Measurements from ENCODE around the gene ZNF710. TPM values are rescaled to one million over a fixed set of nuclear protein-coding genes. Genes with fewer than 3 reads are reported as not detected.
A peak's percentile ranks its signal among the peaks of the same experiment; 100 is the strongest.

The ZNF710 gene
- total and polyA plus RNA-seq, 7 experiments from 2014 or later, result 0.77 to 28.8 (median 19.1) TPM

DNA sequence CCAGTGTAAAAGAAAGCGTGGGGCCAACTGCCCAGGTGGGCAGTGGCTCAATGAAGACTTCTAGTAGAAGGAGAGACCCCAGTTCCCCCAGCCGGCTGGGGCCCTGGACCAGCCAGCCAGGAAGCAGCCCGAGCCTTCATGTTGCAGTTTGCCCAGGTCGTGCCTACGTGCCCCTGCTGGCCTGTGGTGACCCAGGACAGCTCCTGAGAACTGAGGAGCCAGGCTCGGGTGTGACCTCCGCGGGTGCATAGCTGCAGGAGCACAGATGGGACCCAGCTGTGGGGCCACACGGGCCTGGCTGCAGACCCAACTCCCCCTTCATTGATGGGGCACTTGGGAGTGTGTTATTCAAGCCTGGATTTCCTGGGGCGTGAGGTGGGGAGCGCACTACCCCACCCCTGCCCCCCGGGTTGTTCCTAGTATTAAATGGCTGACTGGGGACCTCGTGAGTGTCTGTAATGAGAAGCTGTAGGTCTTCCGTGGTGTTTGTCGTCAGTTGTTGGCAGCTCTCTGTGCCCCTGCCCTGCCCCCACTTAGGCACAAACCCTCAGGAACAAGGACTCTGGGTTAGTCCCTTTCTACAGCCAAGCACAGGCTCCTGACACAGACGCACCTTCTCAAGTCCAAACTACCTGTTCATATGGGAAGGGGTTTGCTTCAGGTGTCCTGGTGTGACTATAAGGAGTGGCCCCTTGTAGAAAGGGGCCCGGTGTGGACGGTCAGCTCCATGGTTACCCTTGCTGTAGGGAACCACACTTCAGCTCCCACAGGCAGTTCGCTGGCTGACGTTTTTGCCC is 62.0 kb downstream of the ZNF710 start:
- Mint-ChIP-seq H3K4me3 (peak overlapping the region in 1 of 10 donors; percentile 23), H3K27me3 (no peaks in the 10 kb centered on the region), H3K27ac (peak overlapping the region in 8 of 9 donors; percentile 51 to 97 (median 82)), H3K9me3 (no peaks in the 10 kb centered on the region), H3K4me1 (peaks cover 29 to 51% (median 47%) of the 10 kb centered on the region in 7 donors), H3K36me3 (peaks cover 0 to 7% (median 0%) of the 10 kb centered on the region in 5 donors)
- peaks cover 15 to 33% of the 10 kb centered on the region in 2 donors for H3K4me1 ChIP-seq (ENCODE audit: control insufficient read depth in 2 of 2, insufficient read depth in 2 of 2, low read length in 2 of 2)
- H3K27ac ChIP-seq (ENCODE audit: low read depth, low read length), result peak overlapping the region; percentile 40
- ChIA-PET POLR2A (no interaction called here), CTCF (interaction anchor here (1.0 kb wide), 1 partner anchor 29 kb away, joined by 8 read pairs; no protein-coding TSS in a partner anchor)
- ATAC-seq, result no peak
- no peaks in the 10 kb centered on the region for H3K27me3 ChIP-seq (ENCODE audit: control insufficient read depth in 2 of 2, insufficient read depth in 2 of 2, low read length in 2 of 2)
- no peaks in the 10 kb centered on the region for H3K9me3 ChIP-seq (ENCODE audit: control insufficient read depth in 2 of 3, low read length in 3 of 3)
- intact Hi-C loops (cut with micrococcal nuclease), result no loop called here
- no peak overlapping the region for H3K4me3 ChIP-seq (ENCODE audit: low read length)
- H3K36me3 ChIP-seq (ENCODE audit: control insufficient read depth in 2 of 3, insufficient read depth in 3 of 3, low read length in 3 of 3), result peaks cover 0 to 13% (median 0%) of the 10 kb centered on the region in 3 experiments
- no peak for DNase-seq

DNA sequence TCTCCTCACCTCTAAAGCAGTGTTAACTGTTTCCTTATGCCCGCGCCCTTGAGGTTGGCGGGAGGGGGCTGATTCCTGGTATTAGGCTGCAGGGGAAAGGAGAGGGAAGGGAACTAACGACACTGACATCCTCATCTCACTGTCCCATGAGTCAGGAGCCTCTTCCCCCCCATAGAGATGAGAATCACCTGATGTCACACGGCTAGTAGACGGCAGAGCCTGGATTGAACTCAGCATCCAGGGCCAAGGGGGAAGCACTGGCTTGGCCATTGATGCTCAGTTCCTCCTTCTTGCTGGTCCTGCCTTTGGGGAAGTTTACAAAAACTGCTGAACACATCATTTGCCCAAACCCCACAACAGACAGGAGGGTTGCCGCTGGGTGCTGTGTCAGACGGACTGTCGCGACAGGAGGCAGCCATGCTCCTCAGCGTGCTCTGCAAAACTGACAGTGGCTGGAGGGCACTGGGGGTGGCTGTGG is 62.7 kb downstream of the ZNF710 start:
- peaks cover 0 to 5% (median 0%) of the 10 kb centered on the region in 5 donors for H3K36me3 Mint-ChIP-seq
- H3K4me3 Mint-ChIP-seq, result no peak overlapping the region
- peak overlapping the region in 8 of 9 donors; percentile 21 to 83 (median 60) for H3K27ac Mint-ChIP-seq
- DNase-seq, result no peak
- CTCF ChIA-PET, result interaction anchor here (1.0 kb wide), 1 partner anchor 29 kb away, joined by 8 read pairs; no protein-coding TSS in a partner anchor
- Histone ChIP-seq H3K9me3 (ENCODE audit: control insufficient read depth in 2 of 3, low read length in 3 of 3) (no peaks in the 10 kb centered on the region), H3K4me1 (ENCODE audit: control insufficient read depth in 2 of 2, insufficient read depth in 2 of 2, low read length in 2 of 2) (peaks cover 15 to 32% of the 10 kb centered on the region in 2 donors), H3K36me3 (ENCODE audit: control insufficient read depth in 2 of 3, insufficient read depth in 3 of 3, low read length in 3 of 3) (peaks cover 0 to 19% (median 0%) of the 10 kb centered on the region in 3 experiments), H3K27me3 (ENCODE audit: control insufficient read depth in 2 of 2, insufficient read depth in 2 of 2, low read length in 2 of 2) (no peaks in the 10 kb centered on the region), H3K4me3 (ENCODE audit: low read length) (no peak overlapping the region), H3K27ac (ENCODE audit: low read depth, low read length) (no peak overlapping the region)
- intact Hi-C loops (cut with micrococcal nuclease), result no loop called here
- POLR2A ChIA-PET, result no interaction called here
- no peaks in the 10 kb centered on the region for H3K27me3 Mint-ChIP-seq
- peaks cover 27 to 45% (median 40%) of the 10 kb centered on the region in 7 donors for H3K4me1 Mint-ChIP-seq
- ATAC-seq, result peak; percentile 54
- H3K9me3 Mint-ChIP-seq, result no peaks in the 10 kb centered on the region

- Mint-ChIP-seq H3K36me3 (peaks cover 0 to 5% (median 0%) of the 10 kb centered on the region in 5 donors), H3K4me3 (no peak overlapping the region), H3K27ac (peak overlapping the region in 1 of 9 donors; percentile 14), H3K4me1 (peaks cover 14 to 37% (median 27%) of the 10 kb centered on the region in 7 donors), H3K9me3 (no peaks in the 10 kb centered on the region), H3K27me3 (no peaks in the 10 kb centered on the region)
- ChIA-PET CTCF (no interaction called here), POLR2A (no interaction called here)
- intact Hi-C loops (cut with micrococcal nuclease), result no loop called here
- peaks cover 5 to 22% of the 10 kb centered on the region in 2 donors for H3K4me1 ChIP-seq (ENCODE audit: control insufficient read depth in 2 of 2, insufficient read depth in 2 of 2, low read length in 2 of 2)
- H3K27ac ChIP-seq (ENCODE audit: low read depth, low read length), result no peak overlapping the region
- no peak for ATAC-seq
- DNase-seq, result no peak
- no peak overlapping the region for H3K4me3 ChIP-seq (ENCODE audit: low read length)
- H3K27me3 ChIP-seq (ENCODE audit: control insufficient read depth in 2 of 2, insufficient read depth in 2 of 2, low read length in 2 of 2), result no peaks in the 10 kb centered on the region
- no peaks in the 10 kb centered on the region for H3K9me3 ChIP-seq (ENCODE audit: control insufficient read depth in 2 of 3, low read length in 3 of 3)
- H3K36me3 ChIP-seq (ENCODE audit: control insufficient read depth in 2 of 3, insufficient read depth in 3 of 3, low read length in 3 of 3), result peaks cover 0 to 19% (median 3%) of the 10 kb centered on the region in 3 experiments
These were observed 64.0 kb downstream of the ZNF710 start for GRCh38 chr15:90064911-90065681.

DNA sequence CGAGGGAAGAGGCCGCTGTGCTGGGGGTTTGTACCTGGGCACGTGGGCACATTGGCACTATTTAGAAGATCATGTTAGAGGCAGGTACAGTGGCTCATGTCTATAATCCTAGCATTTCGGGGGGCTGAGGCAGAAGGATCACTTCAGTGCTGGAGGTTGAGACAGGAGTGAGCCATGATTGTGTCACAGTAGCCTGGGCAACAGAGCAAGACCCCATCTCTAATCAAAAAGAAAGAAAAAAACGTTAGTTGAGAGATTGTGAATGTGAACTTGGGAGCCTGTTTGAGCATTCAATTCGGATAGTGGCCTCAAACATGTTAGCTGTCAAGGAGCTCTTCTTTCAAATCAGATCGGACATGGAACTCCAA is 64.5 kb downstream of the ZNF710 start:
- ChIA-PET POLR2A (no interaction called here), CTCF (no interaction called here)
- DNase-seq, result no peak
- H3K27me3 ChIP-seq (ENCODE audit: control insufficient read depth in 2 of 2, insufficient read depth in 2 of 2, low read length in 2 of 2), result no peaks in the 10 kb centered on the region
- Mint-ChIP-seq H3K9me3 (no peaks in the 10 kb centered on the region), H3K27ac (peak overlapping the region in 3 of 9 donors; percentile 6 to 56 (median 14)), H3K36me3 (peaks cover 0 to 5% (median 0%) of the 10 kb centered on the region in 5 donors), H3K27me3 (no peaks in the 10 kb centered on the region), H3K4me1 (peaks cover 12 to 34% (median 25%) of the 10 kb centered on the region in 7 donors), H3K4me3 (no peak overlapping the region)
- no peak overlapping the region for H3K4me3 ChIP-seq (ENCODE audit: low read length)
- peaks cover 5 to 22% of the 10 kb centered on the region in 2 donors for H3K4me1 ChIP-seq (ENCODE audit: control insufficient read depth in 2 of 2, insufficient read depth in 2 of 2, low read length in 2 of 2)
- no peaks in the 10 kb centered on the region for H3K9me3 ChIP-seq (ENCODE audit: control insufficient read depth in 2 of 3, low read length in 3 of 3)
- peaks cover 0 to 19% (median 3%) of the 10 kb centered on the region in 3 experiments for H3K36me3 ChIP-seq (ENCODE audit: control insufficient read depth in 2 of 3, insufficient read depth in 3 of 3, low read length in 3 of 3)
- intact Hi-C loops (cut with micrococcal nuclease), result no loop called here
- ATAC-seq, result no peak
- no peak overlapping the region for H3K27ac ChIP-seq (ENCODE audit: low read depth, low read length)

DNA sequence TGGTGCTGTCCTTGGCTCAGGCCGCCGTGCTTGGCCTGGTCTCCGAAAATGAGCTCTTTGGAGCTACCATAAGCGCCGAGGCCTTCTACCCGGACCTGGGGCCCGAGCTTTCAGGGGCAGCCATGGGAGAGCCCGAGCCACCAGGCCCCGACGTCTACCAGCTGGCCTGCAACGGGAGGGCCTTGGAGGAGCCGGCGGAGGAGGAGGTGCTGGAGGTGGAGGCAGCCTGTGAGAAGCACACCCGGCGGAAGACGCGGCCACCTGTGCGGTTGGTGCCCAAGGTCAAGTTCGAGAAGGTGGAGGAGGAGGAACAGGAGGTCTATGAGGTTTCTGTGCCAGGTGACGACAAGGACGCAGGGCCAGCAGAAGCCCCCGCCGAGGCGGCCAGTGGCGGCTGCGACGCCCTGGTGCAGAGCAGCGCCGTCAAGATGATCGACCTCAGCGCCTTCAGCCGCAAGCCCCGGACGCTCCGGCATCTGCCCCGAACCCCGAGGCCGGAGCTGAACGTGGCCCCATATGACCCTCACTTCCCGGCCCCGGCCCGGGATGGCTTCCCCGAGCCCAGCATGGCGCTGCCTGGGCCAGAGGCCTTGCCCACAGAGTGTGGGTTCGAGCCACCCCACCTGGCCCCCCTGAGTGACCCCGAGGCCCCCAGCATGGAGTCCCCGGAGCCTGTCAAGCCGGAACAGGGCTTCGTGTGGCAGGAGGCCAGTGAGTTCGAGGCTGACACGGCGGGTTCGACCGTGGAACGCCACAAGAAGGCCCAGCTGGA is 66.2 kb downstream of the ZNF710 start:
- H3K9me3 Mint-ChIP-seq, result no peaks in the 10 kb centered on the region
- Histone ChIP-seq H3K4me1 (ENCODE audit: control insufficient read depth in 2 of 2, insufficient read depth in 2 of 2, low read length in 2 of 2) (peaks cover 0 to 6% of the 10 kb centered on the region in 2 donors), H3K9me3 (ENCODE audit: control insufficient read depth in 2 of 3, low read length in 3 of 3) (no peaks in the 10 kb centered on the region), H3K27ac (ENCODE audit: low read depth, low read length) (no peak overlapping the region), H3K36me3 (ENCODE audit: control insufficient read depth in 2 of 3, insufficient read depth in 3 of 3, low read length in 3 of 3) (peaks cover 0 to 19% (median 3%) of the 10 kb centered on the region in 3 experiments), H3K27me3 (ENCODE audit: control insufficient read depth in 2 of 2, insufficient read depth in 2 of 2, low read length in 2 of 2) (no peaks in the 10 kb centered on the region), H3K4me3 (ENCODE audit: low read length) (no peak overlapping the region)
- ChIA-PET CTCF (interaction anchor here (1.1 kb wide), 1 partner anchor 169 kb away, joined by 5 read pairs; no protein-coding TSS in a partner anchor), POLR2A (no interaction called here)
- no peak overlapping the region for H3K4me3 Mint-ChIP-seq
- no peak overlapping the region for H3K27ac Mint-ChIP-seq
- H3K27me3 Mint-ChIP-seq, result no peaks in the 10 kb centered on the region
- intact Hi-C loops (cut with micrococcal nuclease), result no loop called here
- ATAC-seq (no peak), DNase-seq (no peak)
- H3K4me1 Mint-ChIP-seq, result peaks cover 10 to 26% (median 18%) of the 10 kb centered on the region in 7 donors
- H3K36me3 Mint-ChIP-seq, result peaks cover 0 to 4% (median 0%) of the 10 kb centered on the region in 5 donors

DNA sequence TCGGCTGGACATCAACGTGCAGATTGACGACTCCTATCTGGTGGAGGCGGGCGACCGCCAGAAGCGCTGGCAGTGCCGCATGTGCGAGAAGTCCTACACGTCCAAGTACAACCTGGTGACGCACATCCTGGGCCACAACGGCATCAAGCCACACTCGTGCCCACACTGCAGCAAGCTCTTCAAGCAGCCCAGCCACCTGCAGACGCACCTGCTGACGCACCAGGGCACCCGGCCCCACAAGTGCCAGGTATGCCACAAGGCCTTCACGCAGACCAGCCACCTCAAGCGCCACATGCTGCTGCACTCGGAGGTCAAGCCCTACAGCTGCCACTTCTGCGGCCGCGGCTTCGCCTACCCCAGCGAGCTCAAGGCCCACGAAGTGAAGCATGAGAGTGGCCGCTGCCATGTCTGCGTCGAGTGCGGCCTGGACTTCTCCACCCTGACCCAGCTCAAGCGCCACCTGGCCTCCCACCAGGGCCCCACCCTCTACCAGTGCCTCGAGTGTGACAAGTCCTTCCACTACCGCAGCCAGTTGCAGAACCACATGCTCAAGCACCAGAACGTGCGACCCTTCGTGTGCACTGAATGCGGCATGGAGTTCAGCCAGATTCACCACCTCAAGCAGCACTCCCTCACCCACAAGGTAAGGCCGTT is 67.0 kb downstream of the ZNF710 start:
- H3K27me3 Mint-ChIP-seq, result no peaks in the 10 kb centered on the region

More for the DNA sequence above, 67.0 kb downstream of the ZNF710 start:
- H3K4me1 Mint-ChIP-seq, result peaks cover 5 to 19% (median 12%) of the 10 kb centered on the region in 7 donors
- Histone ChIP-seq H3K9me3 (ENCODE audit: control insufficient read depth in 2 of 3, low read length in 3 of 3) (no peaks in the 10 kb centered on the region), H3K27me3 (ENCODE audit: control insufficient read depth in 2 of 2, insufficient read depth in 2 of 2, low read length in 2 of 2) (no peaks in the 10 kb centered on the region), H3K4me1 (ENCODE audit: control insufficient read depth in 2 of 2, insufficient read depth in 2 of 2, low read length in 2 of 2) (no peaks in the 10 kb centered on the region), H3K36me3 (ENCODE audit: control insufficient read depth in 2 of 3, insufficient read depth in 3 of 3, low read length in 3 of 3) (peaks cover 0 to 25% (median 3%) of the 10 kb centered on the region in 3 experiments), H3K27ac (ENCODE audit: low read depth, low read length) (no peak overlapping the region), H3K4me3 (ENCODE audit: low read length) (no peak overlapping the region)
- intact Hi-C loops (cut with micrococcal nuclease), result no loop called here
- POLR2A ChIA-PET, result no interaction called here
- H3K36me3 Mint-ChIP-seq, result peaks cover 0 to 4% (median 0%) of the 10 kb centered on the region in 5 donors
- ATAC-seq, result no peak
- no peak overlapping the region for H3K4me3 Mint-ChIP-seq
- no peaks in the 10 kb centered on the region for H3K9me3 Mint-ChIP-seq
- no peak overlapping the region for H3K27ac Mint-ChIP-seq
- no peak for DNase-seq
- CTCF ChIA-PET, result interaction anchor here (3.9 kb wide), 1 partner anchor 170 kb away, joined by 23 read pairs; no protein-coding TSS in a partner anchor

Measured in naive thymus-derived CD4-positive, alpha-beta T cell (primary cell).